NCI-H345 (cell line): ENCODE data around the gene REEP3.

Experiments used
- DNase-seq: peaks from one replicate; lab custom pipeline; 2025; lab: John Stamatoyannopoulos, UW

Gene REEP3

DNA sequence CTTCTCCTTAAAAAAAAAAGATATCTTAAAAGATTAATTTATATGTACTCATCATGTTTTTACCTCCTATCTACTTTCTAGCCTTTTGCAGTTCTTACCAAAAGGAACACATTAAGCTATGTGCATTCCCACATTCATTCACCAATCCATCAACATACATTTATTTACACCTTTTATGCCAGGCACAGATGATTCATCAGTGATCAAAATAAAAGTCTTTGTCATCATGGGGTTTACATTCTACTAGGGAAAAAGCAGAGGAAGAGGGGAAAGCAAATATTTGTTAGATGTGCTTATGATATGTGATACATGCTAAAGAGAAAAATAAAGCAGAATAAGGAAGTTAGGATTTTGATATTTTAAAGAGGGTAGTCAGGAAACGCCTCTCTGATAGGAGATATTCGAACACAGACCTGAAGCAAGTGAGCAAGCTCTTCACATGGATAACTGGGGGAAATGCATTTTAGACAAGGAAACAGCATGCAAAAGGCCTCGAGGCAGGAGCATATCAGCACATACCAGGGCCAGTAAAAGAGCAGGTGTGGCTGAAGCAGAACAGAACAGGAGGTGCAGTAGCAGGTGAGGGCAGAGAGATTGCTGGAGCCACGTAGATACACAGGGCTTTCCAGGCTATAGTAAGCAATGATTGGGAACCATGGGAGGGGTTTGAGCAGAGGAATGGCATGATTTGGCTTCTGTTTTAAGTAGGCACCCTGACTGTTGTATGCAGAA lies 67.4 kb downstream of the REEP3 start:
- peak; percentile 28 for DNase-seq

GRCh38 chr10:63591600-63592379 lies 70.6 kb downstream of the REEP3 start:
- DNase-seq = no peak

- no peak for DNase-seq
Measured at GRCh38 chr10:63593576-63593975, 72.4 kb downstream of the REEP3 start.

DNA sequence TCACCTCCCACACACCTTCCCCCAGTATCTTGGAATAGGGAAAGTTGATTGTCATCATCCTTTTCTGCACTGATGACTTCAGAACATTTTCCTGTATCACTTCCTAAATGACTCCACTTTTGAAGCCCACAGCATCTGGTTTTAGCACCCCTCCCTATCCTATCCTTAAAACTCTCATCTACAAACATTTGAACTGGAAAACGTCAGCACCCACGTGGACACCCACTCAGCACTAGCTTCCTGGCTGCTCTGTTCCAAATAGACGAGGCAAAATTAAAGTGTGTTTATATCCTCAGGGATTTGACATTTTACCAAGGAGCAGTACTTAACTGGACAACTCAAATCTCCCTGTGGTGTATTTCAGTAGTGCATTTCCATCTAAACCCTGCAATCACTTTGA lies 73.9 kb downstream of the REEP3 start:
- no peak for DNase-seq

- DNase-seq = no peak
Measured at GRCh38 chr10:63596924-63597323, 75.7 kb downstream of the REEP3 start.

- no peak for DNase-seq
Measured at GRCh38 chr10:63600540-63600939, 79.3 kb downstream of the REEP3 start.

- no peak for DNase-seq
Measured at GRCh38 chr10:63603709-63604445, 82.7 kb downstream of the REEP3 start.

DNA sequence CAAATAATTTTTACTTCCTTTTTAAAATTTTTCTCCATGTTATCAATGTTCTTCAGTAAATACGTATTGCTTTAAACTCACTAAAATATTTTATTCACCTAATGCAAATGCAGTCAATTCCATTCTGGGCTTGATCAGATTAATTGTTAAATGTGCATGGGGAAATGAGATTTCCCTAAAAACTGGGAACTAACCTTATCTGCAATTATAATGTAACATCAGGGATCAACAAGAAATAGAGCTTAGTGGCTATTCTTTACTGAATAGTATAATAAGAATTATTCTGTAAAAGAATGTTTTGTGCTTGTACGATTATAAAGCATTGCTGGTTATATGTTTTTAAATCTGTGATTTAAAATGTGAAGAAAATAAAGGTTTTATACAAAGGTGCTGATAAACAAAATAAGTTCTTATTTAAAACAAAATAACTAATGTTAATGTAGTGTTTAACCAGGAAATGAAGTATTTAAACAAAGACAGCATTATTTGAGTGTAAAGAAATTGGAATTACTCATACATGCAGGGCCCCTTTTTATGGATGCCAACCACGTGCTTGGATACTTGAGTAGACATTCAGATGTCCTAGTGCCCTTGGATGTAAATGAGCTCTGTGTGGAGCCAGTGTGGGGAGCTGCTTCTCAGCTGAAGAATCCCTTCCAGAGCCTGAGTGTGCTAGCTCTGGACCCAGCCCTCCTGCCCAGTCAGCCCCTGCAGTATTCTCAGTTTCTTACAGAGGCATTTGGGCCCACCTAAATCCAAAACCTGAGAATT lies 84.2 kb downstream of the REEP3 start:
- DNase-seq = no peak

- no peak for DNase-seq
Measured at GRCh38 chr10:63608511-63608910, 87.3 kb downstream of the REEP3 start.

- no peak for DNase-seq
Measured at GRCh38 chr10:63611078-63611477, 89.9 kb downstream of the REEP3 start.

GRCh38 chr10:63614371-63614891 lies 93.2 kb downstream of the REEP3 start:
- no peak for DNase-seq

DNA sequence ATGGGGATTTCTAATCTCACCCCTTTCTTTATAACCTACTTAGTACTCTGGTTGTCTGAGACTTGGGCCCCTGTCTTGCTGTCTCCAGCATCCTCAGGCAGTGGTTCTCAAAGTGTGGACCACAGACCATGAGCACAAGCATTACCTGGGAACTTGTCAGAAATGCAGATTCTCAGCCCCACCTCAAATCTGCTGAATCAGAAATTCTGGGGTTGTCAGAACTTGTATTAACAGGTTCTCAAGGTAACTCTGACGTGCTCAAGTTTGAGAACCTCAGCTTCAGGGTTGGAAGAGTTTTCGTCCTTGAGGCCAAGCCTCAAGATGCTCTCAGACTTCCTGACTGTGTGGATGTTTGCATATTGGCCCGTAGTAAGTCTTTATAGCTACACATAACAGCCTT lies 97.4 kb downstream of the REEP3 start:
- no peak for DNase-seq

GRCh38 chr10:63619426-63619825 lies 98.2 kb downstream of the REEP3 start:
- no peak for DNase-seq

GRCh38 chr10:63622097-63622496 lies 100.9 kb downstream of the REEP3 start:
- no peak for DNase-seq

GRCh38 chr10:63624701-63625100 lies 103.5 kb downstream of the REEP3 start:
- DNase-seq = no peak

- DNase-seq = no peak
Measured at GRCh38 chr10:63627396-63627795, 106.2 kb downstream of the REEP3 start.

GRCh38 chr10:63627881-63628296 lies 106.7 kb downstream of the REEP3 start:
- no peak for DNase-seq

DNA sequence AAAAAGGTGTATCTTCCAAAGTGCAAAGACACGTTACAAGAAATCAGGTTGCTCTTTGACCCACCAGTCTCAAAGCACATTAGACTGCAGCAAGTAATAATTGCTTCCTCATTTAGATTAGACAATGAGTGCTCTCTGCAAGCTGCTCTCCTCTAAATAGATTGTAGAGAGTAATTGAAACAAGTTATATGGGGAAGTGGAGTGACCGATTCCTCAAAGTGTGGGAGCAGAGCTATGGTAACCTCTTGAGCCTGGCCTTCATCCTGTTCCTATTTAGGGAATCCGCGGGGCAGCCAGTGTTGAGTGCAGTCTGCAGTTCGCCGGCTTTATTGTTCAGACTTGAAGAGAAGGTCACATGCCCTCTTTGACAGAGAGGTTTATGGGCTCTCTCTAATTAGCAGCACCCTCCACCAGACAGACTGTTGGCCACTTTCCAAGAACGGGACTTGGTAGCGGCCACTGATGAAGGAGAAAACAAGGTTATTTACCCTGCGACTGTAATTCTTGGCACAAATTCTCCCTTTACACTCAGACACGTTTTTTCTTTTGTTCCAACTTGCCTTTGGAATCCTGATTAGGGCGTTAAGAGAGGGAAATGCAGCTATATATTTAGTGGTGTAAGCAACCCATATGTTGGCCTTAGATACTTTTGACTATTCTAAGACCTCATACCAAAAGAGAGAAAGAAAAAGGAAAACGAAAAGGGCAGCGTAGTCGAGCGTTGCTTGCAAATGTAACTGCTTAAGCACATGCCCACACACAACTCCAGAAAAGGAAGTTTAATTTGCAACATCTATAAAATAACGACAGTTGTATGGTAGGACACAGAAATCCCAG lies 107.5 kb downstream of the REEP3 start:
- peak; percentile 92 for DNase-seq

GRCh38 chr10:63629363-63630084 lies 108.3 kb downstream of the REEP3 start:
- peak; percentile 79 for DNase-seq
